Neural cell (in vitro differentiated cells): ENCODE data around the gene CCDC7.
"Not testable (repeated sequence)": the region's sequence is repeated elsewhere in the genome, so short reads cannot be mapped to it uniquely, and the experiment has no call there.

ENCODE experiments used
- CTCF ChIP-seq: fragments of 450-650 bp; IDR thresholded peaks from 2 replicates; pipeline ENCODE4 v1.5.1; 2014; ENCODE audit warnings: antibody characterized with exemption, mild to moderate bottlenecking, moderate library complexity; ENCODE audit not compliant: poor library complexity, severe bottlenecking
- EP300 ChIP-seq: fragments of 450-650 bp; conservative IDR thresholded peaks from 2 replicates; pipeline ENCODE4 v1.6.1; 2014; ENCODE audit warnings: antibody characterized with exemption, mild to moderate bottlenecking, moderate library complexity; ENCODE audit not compliant: poor library complexity, severe bottlenecking
- EZH2 ChIP-seq: fragments of 200-600, 300-800 bp; shearing (Covaris generic), sonication (generic); IDR thresholded peaks from 2 replicates; pipeline ENCODE4 v1.6.1; 2014; ENCODE audit warnings: antibody characterized with exemption, low read length, borderline replicate concordance, mild to moderate bottlenecking; ENCODE audit not compliant: insufficient read depth, poor library complexity, severe bottlenecking
- RAD21 ChIP-seq: fragments of 450-650 bp; conservative IDR thresholded peaks from 2 replicates; pipeline ENCODE4 v1.6.1; 2014; ENCODE audit warnings: antibody characterized with exemption, mild to moderate bottlenecking, moderate library complexity
- REST ChIP-seq: IDR thresholded peaks from 2 replicates; pipeline ENCODE4 v1.6.1; 2012; ENCODE audit warnings: borderline replicate concordance

- not testable (repeated sequence) for TF ChIP-seq CTCF, RAD21, EZH2, EP300, REST
These were observed 60.0 kb downstream of the CCDC7 start for GRCh38 chr10:32505762-32506420.
